Upper lobe of left lung (tissue), 6 donors: ENCODE results near the gene ERP44. TPM values are rescaled to one million over a fixed set of nuclear protein-coding genes. Genes with fewer than 3 reads are reported as not detected.

ENCODE experiments used
- ATAC-seq, 2 donors: fragments of 200-7000 bp; cut with Tn5 transposase; one replicate each; pipeline ENCODE4 v1.9.1; 2022; ENCODE audit warnings: mild to moderate bottlenecking in 2 of 2, moderate library complexity in 2 of 2; ENCODE audit not compliant: low FRiP score in 2 of 2
- DNase-seq, 2 donors: peaks; one replicate each; pipeline ENCODE4 v3.0.0-alpha.2; 2019 to 2020
- H3K27ac ChIP-seq, 4 donors: fragments of 200-600 bp; sonication (generic); one replicate each; pipeline ENCODE4 v1.5.1; 2016 to 2019
- H3K27me3 ChIP-seq, 4 donors: fragments of 200-600 bp; sonication (generic); one replicate each; pipeline ENCODE4 v1.5.1; 2017 to 2019
- H3K36me3 ChIP-seq, 4 donors: fragments of 200-600 bp; sonication (generic); one replicate each; pipeline ENCODE4 v1.5.1; 2016 to 2019
- H3K4me1 ChIP-seq, 4 donors: fragments of 200-600 bp; sonication (generic); one replicate each; pipeline ENCODE4 v1.5.1; 2018 to 2019
- H3K4me3 ChIP-seq, 4 donors: fragments of 200-600 bp; sonication (generic); one replicate each; pipeline ENCODE4 v1.5.1; 2017 to 2019; ENCODE audit warnings: mild to moderate bottlenecking in 2 of 4, moderate library complexity in 1 of 4
- H3K9me3 ChIP-seq, 4 donors: fragments of 200-600 bp; sonication (generic); one replicate each; pipeline ENCODE4 v1.5.1; 2018 to 2019
- CTCF ChIP-seq, 6 experiments: fragments of 450-650 bp in 4 of 6; fragments of 200-600 bp in 2 of 6; sonication (generic) in 2 of 6; IDR thresholded peaks; one replicate each; pipeline ENCODE4 v1.5.1; 2016 to 2019; ENCODE audit warnings: antibody characterized with exemption in 6 of 6
- EP300 ChIP-seq, 4 donors: sonication (generic); formaldehyde crosslinking; IDR thresholded peaks; one replicate each; pipeline ENCODE4 v1.5.1; 2017; ENCODE audit warnings: antibody characterized with exemption in 4 of 4, control low read depth in 2 of 4
- POLR2A ChIP-seq, 4 donors: fragments of 450-650 bp; IDR thresholded peaks; one replicate each; pipeline ENCODE4 v1.5.1; 2016 to 2017; ENCODE audit warnings: antibody characterized with exemption in 4 of 4, mild to moderate bottlenecking in 2 of 4
- POLR2AphosphoS5 ChIP-seq, 2 donors: sonication (generic); formaldehyde crosslinking; IDR thresholded peaks; one replicate each; pipeline ENCODE4 v1.5.1; 2017; ENCODE audit warnings: antibody characterized with exemption in 2 of 2
- WGBS, 2 donors: methylation state at CpG; one replicate each; pipeline ENCODE4 v1.1.5; 2017 to 2018; 5-methylcytosine and 5-hydroxymethylcytosine counted together
- total RNA-seq, 6 donors: library from RNA; depleted of rRNA in 4 of 6; stranded (reverse); fragments of >200 nt in 4 of 6; gene quantifications; one replicate each; pipeline versions ENCODE4 v1.1.0 to v1.2.1, GENCODE V29; 2016 to 2021
- donor health status: DM: no; HTN: no; CAD: no; lungs with moderate emphysema.
- donor health status: DM: no; HTN: yes; CAD: no; lungs with severe emphysema.

ERP44 gene
- total RNA-seq, 6 donors from 2014 or later: 11.5 to 28.5 (median 20.4) TPM

GRCh38 chr9:99966716-99967115 is 132.1 kb downstream of the ERP44 start:
- Histone ChIP-seq H3K27ac (no peak overlapping the region), H3K36me3 (peaks cover 0 to 60% (median 4%) of the 10 kb centered on the region in 4 donors), H3K27me3 (no peaks in the 10 kb centered on the region), H3K4me3 (no peak overlapping the region), H3K9me3 (no peaks in the 10 kb centered on the region), H3K4me1 (no peaks in the 10 kb centered on the region)
- ATAC-seq (no peak), DNase-seq (no peak)
- 84 to 86% methylated on average over 2 of the region's 2 CpGs for WGBS, 2 donors
- no peak for TF ChIP-seq CTCF (IDR thresholded peaks at IDR 0.05)

GRCh38 chr9:99966001-99966400 is 132.8 kb downstream of the ERP44 start:
- Histone ChIP-seq H3K27ac (no peak overlapping the region), H3K9me3 (no peaks in the 10 kb centered on the region), H3K27me3 (no peaks in the 10 kb centered on the region), H3K4me3 (no peak overlapping the region), H3K4me1 (no peaks in the 10 kb centered on the region), H3K36me3 (peaks cover 0 to 66% (median 4%) of the 10 kb centered on the region in 4 donors)
- 78 to 90% methylated on average over 2 of the region's 2 CpGs for WGBS, 2 donors
- DNase-seq (no peak), ATAC-seq (no peak)
- TF ChIP-seq CTCF (IDR thresholded peaks at IDR 0.05): no peak
- no peak for TF ChIP-seq POLR2AphosphoS5 (IDR thresholded peaks at IDR 0.05)
- no peak for TF ChIP-seq EP300 (IDR thresholded peaks at IDR 0.05)
- no peak for TF ChIP-seq POLR2A (IDR thresholded peaks at IDR 0.05)

- TF ChIP-seq POLR2A (IDR thresholded peaks at IDR 0.05) (no peak), POLR2AphosphoS5 (IDR thresholded peaks at IDR 0.05) (no peak), EP300 (IDR thresholded peaks at IDR 0.05) (no peak), CTCF (IDR thresholded peaks at IDR 0.05) (no peak)
- 97% methylated on average over 1 of the region's 1 CpG for WGBS, 2 donors
- no peaks in the 10 kb centered on the region for H3K4me1 ChIP-seq
- no peaks in the 10 kb centered on the region for H3K9me3 ChIP-seq
- H3K27ac ChIP-seq: no peak overlapping the region
- no peaks in the 10 kb centered on the region for H3K27me3 ChIP-seq
- peaks cover 0 to 64% (median 7%) of the 10 kb centered on the region in 4 donors for H3K36me3 ChIP-seq
- H3K4me3 ChIP-seq: no peak overlapping the region
- ATAC-seq (no peak), DNase-seq (no peak)
These were observed 134.5 kb downstream of the ERP44 start for GRCh38 chr9:99964336-99964735.

GRCh38 chr9:99962680-99963261 is 136.0 kb downstream of the ERP44 start:
- TF ChIP-seq POLR2AphosphoS5 (IDR thresholded peaks at IDR 0.05) (no peak), CTCF (IDR thresholded peaks at IDR 0.05) (no peak), EP300 (IDR thresholded peaks at IDR 0.05) (no peak), POLR2A (IDR thresholded peaks at IDR 0.05) (no peak)
- ATAC-seq: no peak
- Histone ChIP-seq H3K4me3 (no peak overlapping the region), H3K27ac (no peak overlapping the region), H3K36me3 (peaks cover 0 to 54% (median 4%) of the 10 kb centered on the region in 4 donors), H3K4me1 (no peaks in the 10 kb centered on the region), H3K9me3 (no peaks in the 10 kb centered on the region), H3K27me3 (no peaks in the 10 kb centered on the region)
- WGBS, 2 donors: 93 to 97% methylated on average over 1 of the region's 1 CpG
- DNase-seq: no peak

GRCh38 chr9:99955606-99956005 is 143.2 kb downstream of the ERP44 start:
- ATAC-seq: no peak
- peaks cover 0 to 32% (median 4%) of the 10 kb centered on the region in 4 donors for H3K36me3 ChIP-seq
- no peak for DNase-seq
- TF ChIP-seq CTCF (IDR thresholded peaks at IDR 0.05) (no peak), POLR2AphosphoS5 (IDR thresholded peaks at IDR 0.05) (no peak), EP300 (IDR thresholded peaks at IDR 0.05) (no peak), POLR2A (IDR thresholded peaks at IDR 0.05) (no peak)
- no peak overlapping the region for H3K27ac ChIP-seq
- H3K27me3 ChIP-seq: no peaks in the 10 kb centered on the region
- 88 to 89% methylated on average over 4 of the region's 4 CpGs for WGBS, 2 donors
- no peaks in the 10 kb centered on the region for H3K9me3 ChIP-seq
- no peak overlapping the region for H3K4me3 ChIP-seq
- H3K4me1 ChIP-seq: no peaks in the 10 kb centered on the region
